Naive thymus-derived CD4-positive, alpha-beta T cell (primary cell): ENCODE data around the gene ADM2. TPM values are rescaled to one million over a fixed set of nuclear protein-coding genes. Genes with fewer than 3 reads are reported as not detected.
"Not testable (repeated sequence)": the region's sequence is repeated elsewhere in the genome, so short reads cannot be mapped to it uniquely, and the experiment has no call there.

Experiments
- ATAC-seq: fragments of 150-1000 bp; cut with Tn5 transposase; 2 replicates; pipeline ENCODE4 v1.10.0; 2021; ENCODE audit warnings: mild to moderate bottlenecking, moderate library complexity
- CTCF ChIA-PET: fragments of 350-600 bp; sonication (Branson Sonifier 250); formaldehyde crosslinking; loops from one replicate; lab custom pipeline; 2021; ENCODE audit warnings: antibody characterized with exemption; lab: Charles Lee
- POLR2A ChIA-PET: fragments of 350-600 bp; sonication (Branson Sonifier 250); formaldehyde crosslinking; loops from one replicate; lab custom pipeline; 2021; ENCODE audit warnings: antibody characterized with exemption, inconsistent platforms; lab: Charles Lee
- DNase-seq, 9 donors: peaks; one replicate each; pipeline versions ENCODE4 v3.0.0 to v3.0.0-alpha.2; 2020 to 2022; ENCODE audit warnings: mixed read lengths in 1 of 9
- H3K27ac ChIP-seq: one replicate; pipeline ENCODE4 v1.7.0; 2013; ENCODE audit warnings: mild to moderate bottlenecking, low read depth, low read length, moderate library complexity
- H3K27me3 ChIP-seq, 2 donors: one replicate each; pipeline ENCODE4 v1.7.0; 2013; ENCODE audit warnings: low read length in 2 of 2, mild to moderate bottlenecking in 2 of 2, moderate library complexity in 2 of 2; ENCODE audit not compliant: control insufficient read depth in 2 of 2, insufficient read depth in 2 of 2
- H3K36me3 ChIP-seq, 3 experiments: 1 replicate in 2 of 3; 2 replicates in 1 of 3; pipeline ENCODE4 v1.7.0; 2013; ENCODE audit warnings: low read length in 3 of 3, mild to moderate bottlenecking in 3 of 3, moderate library complexity in 1 of 3; ENCODE audit not compliant: insufficient read depth in 3 of 3, control insufficient read depth in 2 of 3
- H3K4me1 ChIP-seq, 2 donors: one replicate each; pipeline ENCODE4 v1.7.0; 2013; ENCODE audit warnings: low read length in 2 of 2, mild to moderate bottlenecking in 2 of 2, moderate library complexity in 1 of 2; ENCODE audit not compliant: control insufficient read depth in 2 of 2, insufficient read depth in 2 of 2
- H3K4me3 ChIP-seq: 2 replicates; pipeline ENCODE4 v1.7.0; 2013; ENCODE audit warnings: mild to moderate bottlenecking, low read length
- H3K9me3 ChIP-seq, 3 experiments: 1 replicate in 2 of 3; 2 replicates in 1 of 3; pipeline ENCODE4 v1.7.0; 2013; ENCODE audit warnings: low read length in 3 of 3; ENCODE audit not compliant: control insufficient read depth in 2 of 3
- H3K27ac Mint-ChIP-seq, 9 donors: one replicate each; pipeline ENCODE4 v1.8.0; 2020 to 2022; ENCODE audit warnings: mixed read lengths in 9 of 9, mild to moderate bottlenecking in 8 of 9, moderate library complexity in 5 of 9, inconsistent platforms in 2 of 9
- H3K27me3 Mint-ChIP-seq, 5 donors: one replicate each; pipeline ENCODE4 v1.8.0; 2021 to 2022; ENCODE audit warnings: mixed read lengths in 5 of 5, mild to moderate bottlenecking in 1 of 5
- H3K36me3 Mint-ChIP-seq, 5 donors: one replicate each; pipeline ENCODE4 v1.8.0; 2020 to 2022; ENCODE audit warnings: mixed read lengths in 5 of 5, mild to moderate bottlenecking in 3 of 5, inconsistent platforms in 1 of 5
- H3K4me1 Mint-ChIP-seq, 7 donors: one replicate each; pipeline ENCODE4 v1.8.0; 2020 to 2022; ENCODE audit warnings: mixed read lengths in 7 of 7, mild to moderate bottlenecking in 3 of 7, inconsistent platforms in 1 of 7
- H3K4me3 Mint-ChIP-seq, 10 donors: one replicate each; pipeline ENCODE4 v1.8.0; 2020 to 2022; ENCODE audit warnings: mild to moderate bottlenecking in 10 of 10, mixed read lengths in 10 of 10, moderate library complexity in 6 of 10, inconsistent platforms in 2 of 10
- H3K9me3 Mint-ChIP-seq, 11 donors: one replicate each; pipeline ENCODE4 v1.8.0; 2020 to 2022; ENCODE audit warnings: mixed read lengths in 11 of 11, mild to moderate bottlenecking in 4 of 11, inconsistent platforms in 1 of 11, moderate library complexity in 1 of 11
- intact Hi-C, 2 donors: fragments of 100-400 bp; cut with micrococcal nuclease; formaldehyde crosslinking; loops; one replicate each; pipeline ENCODE4 v1.15.1; 2023
- polyA plus RNA-seq, 2 donors: library from polyadenylated mRNA; unstranded; fragments of 300-500 nt; fragmentation: Illumina TruSeq; gene quantifications; one replicate each; pipeline ENCODE4 v1.2.3, GENCODE V29; 2021
- total RNA-seq, 6 experiments: library from RNA in 5 of 6; stranded (reverse) in 5 of 6; gene quantifications; 1 replicate in 5 of 6; 2 replicates in 1 of 6; pipeline ENCODE4 v1.2.3 and lab custom pipeline; 2021 to 2026

Gene ADM2, protein sequence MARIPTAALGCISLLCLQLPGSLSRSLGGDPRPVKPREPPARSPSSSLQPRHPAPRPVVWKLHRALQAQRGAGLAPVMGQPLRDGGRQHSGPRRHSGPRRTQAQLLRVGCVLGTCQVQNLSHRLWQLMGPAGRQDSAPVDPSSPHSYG
- total RNA-seq = 1 to 10 TPM; 1.3 to 4.5 (median 4.0) TPM
- polyA plus RNA-seq = under 1 TPM; 0.24 to 0.44 TPM
- total RNA-seq (lab: John Stamatoyannopoulos, UW) = 2.0 reads per million, percentile 9 among the genes with 10 or more reads in this experiment

DNA sequence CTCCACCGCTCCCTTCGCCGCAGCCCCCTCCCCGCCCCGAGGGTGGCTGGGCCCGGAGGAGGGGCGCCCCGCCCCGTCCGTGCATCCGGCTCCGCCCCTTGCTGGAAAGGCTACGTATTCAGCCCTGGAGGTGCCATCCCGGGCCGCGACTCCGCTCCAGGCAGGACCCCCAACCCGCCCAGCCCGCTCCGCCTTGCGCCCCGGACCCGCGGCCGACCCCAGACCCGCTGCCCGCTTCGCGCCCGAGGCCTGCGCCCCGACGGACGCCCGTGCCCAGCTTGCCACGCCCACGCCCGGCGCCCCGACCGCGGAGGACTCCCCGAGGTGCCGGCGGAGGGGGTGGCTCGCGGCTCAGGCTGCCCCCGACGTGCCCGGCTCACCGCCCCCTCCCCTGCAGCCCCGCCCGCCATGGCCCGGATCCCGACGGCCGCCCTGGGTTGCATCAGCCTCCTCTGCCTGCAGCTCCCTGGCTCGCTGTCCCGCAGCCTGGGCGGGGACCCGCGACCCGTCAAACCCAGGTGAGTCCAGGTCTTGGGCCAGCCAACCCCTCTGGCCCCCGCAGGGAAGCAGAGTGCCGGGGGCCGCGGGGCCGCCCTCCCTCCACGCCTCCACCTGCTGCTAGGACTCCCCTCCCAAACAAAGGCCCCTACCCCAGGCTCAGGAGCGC, at the start of gene ADM2:
Gene ADM2 (plus strand): TSS at position 104 of the 667 bp plus-strand sequence. CDS start 305 bp downstream, at position 409.
- Mint-ChIP-seq H3K27me3 (peaks cover 0 to 28% (median 0%) of the 10 kb centered on the region in 5 donors), H3K36me3 (peaks cover 0 to 1% (median 0%) of the 10 kb centered on the region in 5 donors), H3K27ac (peak within 1 kb of the TSS in 6 of 9 donors; percentile 20 to 78 (median 61)), H3K9me3 (no peaks in the 10 kb centered on the region), H3K4me1 (peaks cover 0 to 18% (median 7%) of the 10 kb centered on the region in 7 donors), H3K4me3 (peak within 1 kb of the TSS; percentile 58 to 85 (median 78))
- Histone ChIP-seq H3K36me3 (no peaks in the 10 kb centered on the region), H3K9me3 (no peaks in the 10 kb centered on the region), H3K27me3 (no peaks in the 10 kb centered on the region), H3K27ac (peak within 1 kb of the TSS; percentile 45), H3K4me1 (peaks cover 4 to 8% of the 10 kb centered on the region in 2 donors), H3K4me3 (peak within 1 kb of the TSS; percentile 39)
- DNase-seq (peak; percentile 36 to 79 (median 59)), ATAC-seq (peak; percentile 86)
- intact Hi-C loops = loop anchor here in 1 of 2 donors (1.0 kb wide), 1 partner anchor 11 kb away; no protein-coding TSS in a partner anchor
- ChIA-PET CTCF (no interaction called here), POLR2A (interaction anchor here (1.5 to 2.9 kb wide), 3 partner anchors 11 to 22 kb away, joined by 3 to 11 read pairs (median 6); no protein-coding TSS in a partner anchor)

DNA sequence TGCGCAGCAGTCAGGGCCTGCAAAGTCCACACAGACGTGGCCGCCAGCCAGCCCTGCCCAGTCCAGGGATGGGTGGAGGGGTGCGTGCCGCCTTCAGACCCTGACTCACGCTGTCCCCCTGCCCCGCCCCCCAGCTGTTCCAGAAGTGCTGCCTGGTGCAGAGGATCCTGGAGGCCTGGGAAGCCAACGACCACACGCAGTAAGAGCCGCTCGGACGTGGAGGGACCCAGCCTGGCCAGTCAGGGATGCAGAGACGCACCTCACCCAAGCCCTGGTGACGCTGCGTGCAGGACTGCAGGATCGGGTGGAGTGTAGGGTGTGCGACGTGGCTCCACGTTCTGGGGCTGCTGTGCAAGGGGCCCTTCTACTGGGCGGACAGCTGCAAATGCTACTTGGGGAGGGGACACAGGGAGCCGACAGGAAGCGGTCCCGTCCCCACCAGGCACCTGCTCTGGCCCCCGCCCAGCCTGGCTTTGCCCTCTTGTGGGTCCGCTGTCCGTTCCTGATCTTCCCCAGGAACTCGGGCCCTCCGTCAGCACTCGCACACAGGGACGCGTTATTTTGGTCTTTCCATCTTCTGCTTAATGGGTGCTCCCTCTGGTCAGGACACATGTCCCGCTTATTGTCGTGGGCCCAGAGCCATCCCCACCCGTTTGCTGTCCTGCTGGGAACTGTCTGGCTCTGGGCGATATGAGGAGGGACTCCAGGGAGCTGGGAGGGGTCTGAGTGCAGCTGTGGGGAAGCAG, 49.0 kb upstream of the ADM2 start:
- no peaks in the 10 kb centered on the region for H3K4me1 ChIP-seq
- Mint-ChIP-seq H3K27ac (no peak overlapping the region), H3K4me3 (no peak overlapping the region), H3K36me3 (peaks cover 3 to 23% (median 7%) of the 10 kb centered on the region in 5 donors), H3K27me3 (no peaks in the 10 kb centered on the region), H3K9me3 (no peaks in the 10 kb centered on the region), H3K4me1 (peaks cover 0 to 3% (median 0%) of the 10 kb centered on the region in 7 donors)
- no peaks in the 10 kb centered on the region for H3K9me3 ChIP-seq
- no peaks in the 10 kb centered on the region for H3K27me3 ChIP-seq
- CTCF ChIA-PET = no interaction called here
- no peak overlapping the region for H3K27ac ChIP-seq
- no peak overlapping the region for H3K4me3 ChIP-seq
- intact Hi-C loops = no loop called here
- peaks cover 0 to 77% (median 21%) of the 10 kb centered on the region in 3 experiments for H3K36me3 ChIP-seq
- POLR2A ChIA-PET = no interaction called here
- DNase-seq = no peak
- ATAC-seq = no peak

DNA sequence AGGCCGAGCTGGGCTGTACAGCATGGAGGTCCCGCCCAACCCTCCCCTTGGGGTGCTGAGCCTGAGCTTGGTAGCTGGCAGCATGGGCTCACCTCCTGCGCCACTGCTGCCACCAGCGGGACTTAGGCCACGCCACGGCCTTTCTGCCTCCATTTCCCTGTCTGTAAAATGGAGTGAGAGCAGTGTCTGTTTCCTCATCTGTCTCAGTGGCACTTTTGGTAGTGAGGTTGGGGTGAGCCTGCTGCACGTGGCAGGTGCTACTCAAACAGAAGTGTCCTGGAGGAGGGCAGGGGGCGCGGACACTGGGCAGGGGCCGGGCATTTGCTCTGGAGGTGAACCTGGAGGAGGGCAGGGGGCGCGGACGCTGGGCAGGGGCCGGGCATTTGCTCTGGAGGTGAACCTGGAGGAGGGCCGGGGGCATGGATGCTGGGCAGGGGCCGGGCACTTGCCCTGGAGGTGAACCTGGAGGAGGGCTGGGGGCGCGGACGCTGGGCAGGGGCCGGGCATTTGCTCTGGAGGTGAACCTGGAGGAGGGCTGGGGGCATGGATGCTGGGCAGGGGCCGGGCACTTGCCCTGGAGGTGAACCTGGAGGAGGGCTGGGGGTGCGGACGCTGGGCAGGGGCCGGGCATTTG, 48.3 kb upstream of the ADM2 start:
- H3K4me1 Mint-ChIP-seq, H3K27ac ChIP-seq, intact Hi-C loops, H3K4me3 Mint-ChIP-seq, H3K27me3 ChIP-seq, ATAC-seq, H3K4me3 ChIP-seq, H3K4me1 ChIP-seq, POLR2A ChIA-PET, CTCF ChIA-PET, H3K9me3 Mint-ChIP-seq, H3K27ac Mint-ChIP-seq, DNase-seq, H3K27me3 Mint-ChIP-seq, H3K9me3 ChIP-seq: not testable (repeated sequence)
- peaks cover 3 to 21% (median 6%) of the 10 kb centered on the region in 5 donors for H3K36me3 Mint-ChIP-seq
- H3K36me3 ChIP-seq = peaks cover 0 to 79% (median 21%) of the 10 kb centered on the region in 3 experiments

DNA sequence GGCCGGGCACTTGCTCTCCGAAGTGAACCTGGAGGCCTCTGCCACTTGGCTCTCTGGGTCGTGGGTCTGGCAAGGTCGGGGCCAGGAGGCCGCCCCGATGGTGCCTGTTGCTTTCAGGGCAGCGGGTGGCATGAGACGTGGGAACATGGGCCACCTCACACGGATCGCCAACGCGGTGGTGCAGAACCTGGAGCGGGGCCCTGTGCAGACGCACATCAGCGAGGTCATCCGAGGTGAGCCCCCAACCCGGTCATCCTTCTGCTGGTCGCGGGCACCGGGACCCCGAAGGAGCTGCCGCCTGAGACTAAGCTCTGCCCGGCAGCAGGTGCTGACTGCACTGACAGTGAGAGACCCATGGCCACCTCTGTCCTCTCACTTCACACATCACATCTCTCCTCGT, 46.5 kb upstream of the ADM2 start:
- ATAC-seq (no peak), DNase-seq (no peak)
- Histone ChIP-seq H3K27ac (no peak overlapping the region), H3K9me3 (no peaks in the 10 kb centered on the region), H3K27me3 (no peaks in the 10 kb centered on the region), H3K36me3 (peaks cover 0 to 81% (median 31%) of the 10 kb centered on the region in 3 experiments), H3K4me1 (no peaks in the 10 kb centered on the region), H3K4me3 (no peak overlapping the region)
- Mint-ChIP-seq H3K4me1 (peaks cover 0 to 3% (median 0%) of the 10 kb centered on the region in 7 donors), H3K27ac (peak overlapping the region in 1 of 9 donors; percentile 65), H3K9me3 (no peaks in the 10 kb centered on the region), H3K36me3 (peaks cover 0 to 11% (median 4%) of the 10 kb centered on the region in 5 donors), H3K27me3 (no peaks in the 10 kb centered on the region), H3K4me3 (no peak overlapping the region)
- intact Hi-C loops = no loop called here
- ChIA-PET CTCF (no interaction called here), POLR2A (interaction anchor here (0.7 kb wide), 1 partner anchor 10 kb away, joined by 3 read pairs; no protein-coding TSS in a partner anchor)

DNA sequence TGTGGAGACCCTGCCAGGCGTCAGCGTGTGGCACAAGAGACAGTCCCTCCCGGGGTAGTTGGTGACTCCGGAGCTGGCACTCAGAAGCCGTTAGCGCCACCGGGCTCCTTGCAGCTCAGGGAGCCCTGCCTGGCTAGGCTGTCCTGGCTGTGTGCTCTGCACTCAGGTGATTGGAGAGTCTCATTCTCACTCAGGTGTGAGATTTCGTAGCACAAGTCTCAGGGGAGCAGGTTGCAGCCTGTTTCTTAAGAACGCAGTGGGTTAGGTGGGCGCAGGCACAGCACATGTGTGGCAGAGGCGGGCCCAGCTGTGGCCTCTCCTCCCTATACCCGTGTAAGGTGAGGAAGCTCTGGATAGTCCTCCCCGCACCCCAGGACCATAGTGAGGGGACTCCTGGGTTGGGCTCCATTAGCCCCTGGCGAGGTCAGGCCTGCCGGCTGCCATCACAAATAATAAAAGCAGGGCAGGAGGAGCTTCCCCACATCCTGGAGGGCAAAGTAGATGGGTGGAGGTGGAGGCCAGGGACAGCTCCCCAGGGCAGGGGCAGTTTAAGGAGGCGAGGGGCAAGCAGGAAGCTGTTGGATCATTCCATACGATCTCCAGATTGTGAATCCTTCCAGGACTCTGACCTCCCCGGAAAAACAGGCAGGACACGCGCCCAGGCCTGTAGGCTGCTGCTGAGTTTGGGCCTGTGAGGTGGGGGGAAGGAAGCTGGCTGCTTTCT, 45.9 kb upstream of the ADM2 start:
- Histone ChIP-seq H3K27me3 (no peaks in the 10 kb centered on the region), H3K4me3 (no peak overlapping the region), H3K27ac (no peak overlapping the region), H3K36me3 (peaks cover 0 to 81% (median 36%) of the 10 kb centered on the region in 3 experiments), H3K4me1 (no peaks in the 10 kb centered on the region), H3K9me3 (no peaks in the 10 kb centered on the region)
- POLR2A ChIA-PET = interaction anchor here (0.7 kb wide), 1 partner anchor 10 kb away, joined by 3 read pairs; no protein-coding TSS in a partner anchor
- peaks cover 0 to 3% (median 0%) of the 10 kb centered on the region in 7 donors for H3K4me1 Mint-ChIP-seq
- ATAC-seq = no peak
- no peaks in the 10 kb centered on the region for H3K9me3 Mint-ChIP-seq
- H3K27me3 Mint-ChIP-seq = no peaks in the 10 kb centered on the region
- peaks cover 0 to 9% (median 4%) of the 10 kb centered on the region in 5 donors for H3K36me3 Mint-ChIP-seq
- H3K4me3 Mint-ChIP-seq = no peak overlapping the region
- DNase-seq = no peak
- intact Hi-C loops = no loop called here
- peak overlapping the region in 2 of 9 donors; percentile 41 to 65 for H3K27ac Mint-ChIP-seq
- CTCF ChIA-PET = no interaction called here
